ENCODE data around the gene CDC20. TPM values are rescaled to one million over a fixed set of nuclear protein-coding genes. Genes with fewer than 3 reads are reported as not detected.

Gene CDC20
- total and polyA plus RNA-seq, 10 of the 15 experiments (the other 5 are each of a cell fraction or from before 2014, with no cell fraction given), result 36.3 to 347 (median 150) TPM

DNA sequence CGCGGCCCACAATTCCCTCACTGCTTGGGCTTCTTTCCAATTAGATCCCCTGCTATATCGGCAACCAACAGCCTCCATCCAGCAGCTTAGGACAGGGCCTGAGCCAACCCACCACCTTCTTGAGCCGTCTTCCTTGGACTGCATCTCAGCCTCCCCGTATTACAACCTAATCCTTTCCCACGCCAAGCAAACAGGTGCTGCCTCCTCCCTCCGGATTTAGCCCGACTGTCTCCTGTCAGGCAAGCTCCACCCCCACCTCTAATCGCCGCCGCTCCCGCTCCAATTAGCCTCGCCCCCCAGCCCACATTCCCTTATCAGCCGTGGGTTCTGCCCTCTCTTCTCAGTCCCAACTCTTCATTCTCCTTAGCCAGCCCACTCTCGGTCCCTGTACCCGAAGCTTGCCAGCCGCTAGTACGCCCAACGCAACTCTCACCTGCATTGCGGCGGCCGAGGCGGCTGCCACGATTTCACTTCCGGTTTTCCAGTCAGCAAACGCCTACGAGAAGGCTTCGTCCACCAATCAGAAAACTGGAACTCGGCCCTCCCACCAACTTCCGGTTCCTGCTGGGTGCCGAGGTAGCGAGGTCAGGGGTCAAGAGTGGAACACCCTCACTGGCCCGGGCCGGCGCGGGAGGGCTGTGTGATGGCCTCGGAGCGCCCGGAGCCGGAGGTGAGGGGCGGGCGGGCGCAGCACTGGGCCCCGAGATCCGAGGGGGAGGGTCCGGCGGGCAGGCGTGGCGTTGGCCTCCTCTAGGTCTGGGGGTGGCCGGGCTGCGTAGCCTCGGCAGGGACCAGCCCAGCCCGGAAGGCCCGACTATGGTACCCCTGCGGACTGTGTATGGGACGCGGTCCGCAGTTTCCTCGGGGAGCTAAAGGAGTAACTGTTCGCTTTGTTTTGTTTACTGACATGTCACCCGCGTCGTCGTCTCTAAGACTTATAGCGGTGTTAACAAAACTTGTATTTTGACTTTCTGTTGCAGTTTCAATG is 30.8 kb downstream of the CDC20 start, which contains the start of the genes MED8 and SZT2 (continued):
- TF ChIP-seq E2F8 (IDR thresholded peaks at IDR 0.05; ENCODE audit: low read depth, partially characterized antibody) (peak; percentile 69), IKZF2 (IDR thresholded peaks at IDR 0.05) (peak; percentile 70 to 75), MAX (IDR thresholded peaks at IDR 0.05; ENCODE audit: low read depth, low read length) (no peak; the same call in 1 of the 2 replicates), SMAD1 (IDR thresholded peaks at IDR 0.05; ENCODE audit: low read depth, partially characterized antibody) (peak; percentile 80), SKIL (IDR thresholded peaks at IDR 0.05; ENCODE audit: low read depth, poor library complexity, severe bottlenecking) (no peak), TCF3 (IDR thresholded peaks at IDR 0.05; ENCODE audit: borderline replicate concordance, insufficient read depth, low read depth, low read length) (no peak), CEBPZ (IDR thresholded peaks at IDR 0.05; ENCODE audit: low read depth, low read length) (peak; percentile 17; the same call in 1 of the 2 replicates), EGR1 (IDR thresholded peaks at IDR 0.05; ENCODE audit: borderline replicate concordance in 1 of 2, low read depth in 2 of 2, low read length in 2 of 2) (peak in 1 of 2 experiments; percentile 68; a peak in 1 of 3 replicates), TAF1 (IDR thresholded peaks at IDR 0.05; ENCODE audit: borderline replicate concordance, low read depth, low read length) (peak; percentile 80), POU2F2 (IDR thresholded peaks at IDR 0.05; ENCODE audit: borderline replicate concordance, low read depth, low read length) (peak; percentile 48; the same call in 1 of the 3 replicates)

All from GM12878 (cell line).